Neural cell (in vitro differentiated cells): ENCODE measurements around the gene BIRC2.

Source experiments
- CTCF ChIP-seq: fragments of 450-650 bp; IDR thresholded peaks from 2 replicates; pipeline ENCODE4 v1.5.1; 2014; ENCODE audit warnings: antibody characterized with exemption, mild to moderate bottlenecking, moderate library complexity; ENCODE audit not compliant: poor library complexity, severe bottlenecking
- EP300 ChIP-seq: fragments of 450-650 bp; conservative IDR thresholded peaks from 2 replicates; pipeline ENCODE4 v1.6.1; 2014; ENCODE audit warnings: antibody characterized with exemption, mild to moderate bottlenecking, moderate library complexity; ENCODE audit not compliant: poor library complexity, severe bottlenecking
- EZH2 ChIP-seq: fragments of 200-600, 300-800 bp; shearing (Covaris generic), sonication (generic); IDR thresholded peaks from 2 replicates; pipeline ENCODE4 v1.6.1; 2014; ENCODE audit warnings: antibody characterized with exemption, low read length, borderline replicate concordance, mild to moderate bottlenecking; ENCODE audit not compliant: insufficient read depth, poor library complexity, severe bottlenecking
- MXI1 ChIP-seq: fragments of 450-650 bp; conservative IDR thresholded peaks from 2 replicates; pipeline ENCODE4 v1.6.1; 2014; ENCODE audit warnings: antibody characterized with exemption, mild to moderate bottlenecking; ENCODE audit not compliant: poor library complexity, severe bottlenecking
- POLR2AphosphoS5 ChIP-seq: IDR thresholded peaks from 2 replicates; pipeline ENCODE4 v1.6.1; 2012
- RAD21 ChIP-seq: fragments of 450-650 bp; conservative IDR thresholded peaks from 2 replicates; pipeline ENCODE4 v1.6.1; 2014; ENCODE audit warnings: antibody characterized with exemption, mild to moderate bottlenecking, moderate library complexity
- SMC3 ChIP-seq: fragments of 450-650 bp; conservative IDR thresholded peaks from 2 replicates; pipeline ENCODE4 v1.6.1; 2014; ENCODE audit warnings: antibody characterized with exemption, mild to moderate bottlenecking, moderate library complexity; ENCODE audit not compliant: poor library complexity
- TAF1 ChIP-seq: IDR thresholded peaks from 2 replicates; pipeline ENCODE4 v1.6.1; 2012; ENCODE audit warnings: low read depth
- TF ChIP-seq, protein P1 (sequence below): IDR thresholded peaks from 2 replicates; pipeline ENCODE4 v1.6.1; 2012; ENCODE audit warnings: borderline replicate concordance

GRCh38 chr11:102338479-102339010 is 8.5 kb upstream of the BIRC2 start:
- TF ChIP-seq POLR2AphosphoS5 (no peak), CTCF (no peak), SMC3 (no peak), TAF1 (no peak), EZH2 (no peak), EP300 (no peak), RAD21 (no peak), MXI1 (no peak)
- TF ChIP-seq, protein P1, sequence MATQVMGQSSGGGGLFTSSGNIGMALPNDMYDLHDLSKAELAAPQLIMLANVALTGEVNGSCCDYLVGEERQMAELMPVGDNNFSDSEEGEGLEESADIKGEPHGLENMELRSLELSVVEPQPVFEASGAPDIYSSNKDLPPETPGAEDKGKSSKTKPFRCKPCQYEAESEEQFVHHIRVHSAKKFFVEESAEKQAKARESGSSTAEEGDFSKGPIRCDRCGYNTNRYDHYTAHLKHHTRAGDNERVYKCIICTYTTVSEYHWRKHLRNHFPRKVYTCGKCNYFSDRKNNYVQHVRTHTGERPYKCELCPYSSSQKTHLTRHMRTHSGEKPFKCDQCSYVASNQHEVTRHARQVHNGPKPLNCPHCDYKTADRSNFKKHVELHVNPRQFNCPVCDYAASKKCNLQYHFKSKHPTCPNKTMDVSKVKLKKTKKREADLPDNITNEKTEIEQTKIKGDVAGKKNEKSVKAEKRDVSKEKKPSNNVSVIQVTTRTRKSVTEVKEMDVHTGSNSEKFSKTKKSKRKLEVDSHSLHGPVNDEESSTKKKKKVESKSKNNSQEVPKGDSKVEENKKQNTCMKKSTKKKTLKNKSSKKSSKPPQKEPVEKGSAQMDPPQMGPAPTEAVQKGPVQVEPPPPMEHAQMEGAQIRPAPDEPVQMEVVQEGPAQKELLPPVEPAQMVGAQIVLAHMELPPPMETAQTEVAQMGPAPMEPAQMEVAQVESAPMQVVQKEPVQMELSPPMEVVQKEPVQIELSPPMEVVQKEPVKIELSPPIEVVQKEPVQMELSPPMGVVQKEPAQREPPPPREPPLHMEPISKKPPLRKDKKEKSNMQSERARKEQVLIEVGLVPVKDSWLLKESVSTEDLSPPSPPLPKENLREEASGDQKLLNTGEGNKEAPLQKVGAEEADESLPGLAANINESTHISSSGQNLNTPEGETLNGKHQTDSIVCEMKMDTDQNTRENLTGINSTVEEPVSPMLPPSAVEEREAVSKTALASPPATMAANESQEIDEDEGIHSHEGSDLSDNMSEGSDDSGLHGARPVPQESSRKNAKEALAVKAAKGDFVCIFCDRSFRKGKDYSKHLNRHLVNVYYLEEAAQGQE: no peak
